Adrenal gland (tissue), 5 donors: ENCODE data around the gene PTPN21.

Experiments used
- POLR2A ChIP-seq, 2 donors: fragments of 450-650 bp; IDR thresholded peaks; one replicate each; pipeline ENCODE4 v1.6.1; 2017; ENCODE audit warnings: antibody characterized with exemption in 2 of 2, mild to moderate bottlenecking in 2 of 2, moderate library complexity in 1 of 2
- TF ChIP-seq, protein P1 (sequence below), 6 experiments: fragments of 450-650 bp in 4 of 6; fragments of 200-600 bp in 2 of 6; sonication (generic) in 1 of 6; IDR thresholded peaks; 1 replicate in 5 of 6; 2 replicates in 1 of 6; pipeline versions ENCODE4 v1.5.1 to v1.8.0; 2016 to 2021; ENCODE audit warnings: antibody characterized with exemption in 6 of 6, mild to moderate bottlenecking in 2 of 6, moderate library complexity in 1 of 6
- donor health status: DM: no; HTN: no; CAD: no.

DNA sequence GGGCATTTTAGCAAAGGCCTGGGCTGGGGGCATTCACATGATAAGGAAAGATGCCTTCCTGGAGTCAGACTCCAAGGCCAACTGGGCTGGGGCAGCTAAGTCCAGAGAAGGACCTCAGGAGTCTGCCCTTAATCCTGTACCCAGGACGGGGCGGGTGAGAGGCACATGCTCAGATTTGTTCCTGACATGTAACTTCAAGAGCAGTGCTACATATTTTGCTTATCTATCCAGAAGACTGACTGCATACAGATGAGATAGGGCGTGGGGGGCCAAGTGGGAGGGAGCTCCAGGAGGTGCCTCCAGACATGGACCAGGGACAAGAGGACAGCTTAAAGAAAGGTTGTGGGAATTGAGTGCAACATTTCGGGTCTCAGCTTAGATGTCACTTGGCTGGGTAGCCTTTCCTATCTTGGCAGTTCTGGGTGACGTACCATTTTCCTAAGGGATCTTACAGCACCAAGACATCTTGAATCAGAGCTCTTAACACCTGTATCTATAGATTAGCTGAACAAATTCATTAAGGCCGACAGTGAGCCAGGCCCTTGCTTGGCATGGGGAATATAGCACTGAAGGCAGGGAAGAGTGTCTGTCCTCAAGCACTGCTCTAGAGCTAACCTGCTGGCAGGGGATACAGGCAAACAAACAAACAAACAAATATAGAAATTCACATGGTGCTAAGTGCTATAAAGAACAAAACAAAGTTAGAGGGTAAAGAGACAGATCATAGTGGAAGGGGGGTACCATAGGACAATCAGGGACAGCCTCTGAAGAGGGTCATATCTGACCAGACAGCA lies 61.2 kb downstream of the PTPN21 start:
- TF ChIP-seq, protein P1, sequence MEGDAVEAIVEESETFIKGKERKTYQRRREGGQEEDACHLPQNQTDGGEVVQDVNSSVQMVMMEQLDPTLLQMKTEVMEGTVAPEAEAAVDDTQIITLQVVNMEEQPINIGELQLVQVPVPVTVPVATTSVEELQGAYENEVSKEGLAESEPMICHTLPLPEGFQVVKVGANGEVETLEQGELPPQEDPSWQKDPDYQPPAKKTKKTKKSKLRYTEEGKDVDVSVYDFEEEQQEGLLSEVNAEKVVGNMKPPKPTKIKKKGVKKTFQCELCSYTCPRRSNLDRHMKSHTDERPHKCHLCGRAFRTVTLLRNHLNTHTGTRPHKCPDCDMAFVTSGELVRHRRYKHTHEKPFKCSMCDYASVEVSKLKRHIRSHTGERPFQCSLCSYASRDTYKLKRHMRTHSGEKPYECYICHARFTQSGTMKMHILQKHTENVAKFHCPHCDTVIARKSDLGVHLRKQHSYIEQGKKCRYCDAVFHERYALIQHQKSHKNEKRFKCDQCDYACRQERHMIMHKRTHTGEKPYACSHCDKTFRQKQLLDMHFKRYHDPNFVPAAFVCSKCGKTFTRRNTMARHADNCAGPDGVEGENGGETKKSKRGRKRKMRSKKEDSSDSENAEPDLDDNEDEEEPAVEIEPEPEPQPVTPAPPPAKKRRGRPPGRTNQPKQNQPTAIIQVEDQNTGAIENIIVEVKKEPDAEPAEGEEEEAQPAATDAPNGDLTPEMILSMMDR (IDR thresholded peaks at IDR 0.05) = no peak
- no peak for TF ChIP-seq POLR2A (IDR thresholded peaks at IDR 0.05)
